DMS79 (cell line): ENCODE data around the gene FOXS1.
"Not testable (repeated sequence)": the region's sequence is repeated elsewhere in the genome, so short reads cannot be mapped to it uniquely, and the experiment has no call there.

Experiments
- DNase-seq: peaks from one replicate; lab custom pipeline; 2025; lab: John Stamatoyannopoulos, UW

The FOXS1 gene

GRCh38 chr20:31838646-31839292 lies 6.6 kb downstream of the FOXS1 start:
- DNase-seq: no peak

GRCh38 chr20:31837896-31838397 lies 7.5 kb downstream of the FOXS1 start:
- DNase-seq: no peak

GRCh38 chr20:31836853-31837608 lies 8.4 kb downstream of the FOXS1 start:
- DNase-seq: no peak

- peak; percentile 19 for DNase-seq
Observed at GRCh38 chr20:31835977-31836852, 9.2 kb downstream of the FOXS1 start.

GRCh38 chr20:31835554-31835953 lies 9.8 kb downstream of the FOXS1 start:
- DNase-seq: no peak

- no peak for DNase-seq
Observed at GRCh38 chr20:31833931-31834521, 11.4 kb downstream of the FOXS1 start.

GRCh38 chr20:31833130-31833930 lies 12.1 kb downstream of the FOXS1 start:
- no peak for DNase-seq

GRCh38 chr20:31831771-31832306 lies 13.6 kb downstream of the FOXS1 start:
- no peak for DNase-seq

- no peak for DNase-seq
Observed at GRCh38 chr20:31831211-31831610, 14.2 kb downstream of the FOXS1 start.

GRCh38 chr20:31830406-31830981 lies 14.9 kb downstream of the FOXS1 start:
- DNase-seq: no peak

- DNase-seq: no peak
Observed at GRCh38 chr20:31829731-31830130, 15.7 kb downstream of the FOXS1 start.

- DNase-seq: not testable (repeated sequence)
Observed at GRCh38 chr20:31828016-31828415, 17.4 kb downstream of the FOXS1 start.

- DNase-seq: no peak
Observed at GRCh38 chr20:31827059-31827458, 18.3 kb downstream of the FOXS1 start.

GRCh38 chr20:31826074-31826473 lies 19.3 kb downstream of the FOXS1 start:
- DNase-seq: no peak

- DNase-seq: no peak
Observed at GRCh38 chr20:31824554-31825313, 20.7 kb downstream of the FOXS1 start.

- DNase-seq: no peak
Observed at GRCh38 chr20:31824125-31824485, 21.3 kb downstream of the FOXS1 start.

GRCh38 chr20:31823360-31824124 lies 21.9 kb downstream of the FOXS1 start:
- no peak for DNase-seq

- DNase-seq: peak; percentile 94
Observed at GRCh38 chr20:31822421-31823330, 22.7 kb downstream of the FOXS1 start.
